ENCODE measurements around the gene ALG3.
A peak's percentile ranks its signal among the peaks of the same experiment; 100 is the strongest.

The ALG3 gene

GRCh38 chr3:184259878-184260723, 11.3 kb upstream of the ALG3 start:
- no peak for DNase-seq

GRCh38 chr3:184259396-184259877, 10.7 kb upstream of the ALG3 start:
- no peak for DNase-seq

DNA sequence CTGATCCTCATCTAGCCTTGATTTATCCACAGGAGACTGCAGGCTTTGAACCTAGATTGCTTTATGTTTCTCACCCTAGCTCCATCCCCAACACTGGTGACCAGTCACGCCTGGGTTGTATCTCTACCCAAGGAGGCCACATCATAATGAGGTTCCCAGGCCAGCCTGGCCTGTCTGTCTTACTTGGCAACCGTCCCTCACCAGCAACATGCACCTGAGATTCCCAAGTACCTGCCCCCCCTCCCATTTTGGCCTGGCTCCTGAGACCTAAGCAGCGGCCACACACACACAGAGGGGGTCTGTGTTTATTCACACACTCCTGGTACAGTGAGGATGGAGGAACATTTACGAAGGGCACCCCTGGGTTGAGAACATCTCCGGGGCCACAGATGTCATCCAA, 10.2 kb upstream of the ALG3 start:
- no peak for DNase-seq

DNA sequence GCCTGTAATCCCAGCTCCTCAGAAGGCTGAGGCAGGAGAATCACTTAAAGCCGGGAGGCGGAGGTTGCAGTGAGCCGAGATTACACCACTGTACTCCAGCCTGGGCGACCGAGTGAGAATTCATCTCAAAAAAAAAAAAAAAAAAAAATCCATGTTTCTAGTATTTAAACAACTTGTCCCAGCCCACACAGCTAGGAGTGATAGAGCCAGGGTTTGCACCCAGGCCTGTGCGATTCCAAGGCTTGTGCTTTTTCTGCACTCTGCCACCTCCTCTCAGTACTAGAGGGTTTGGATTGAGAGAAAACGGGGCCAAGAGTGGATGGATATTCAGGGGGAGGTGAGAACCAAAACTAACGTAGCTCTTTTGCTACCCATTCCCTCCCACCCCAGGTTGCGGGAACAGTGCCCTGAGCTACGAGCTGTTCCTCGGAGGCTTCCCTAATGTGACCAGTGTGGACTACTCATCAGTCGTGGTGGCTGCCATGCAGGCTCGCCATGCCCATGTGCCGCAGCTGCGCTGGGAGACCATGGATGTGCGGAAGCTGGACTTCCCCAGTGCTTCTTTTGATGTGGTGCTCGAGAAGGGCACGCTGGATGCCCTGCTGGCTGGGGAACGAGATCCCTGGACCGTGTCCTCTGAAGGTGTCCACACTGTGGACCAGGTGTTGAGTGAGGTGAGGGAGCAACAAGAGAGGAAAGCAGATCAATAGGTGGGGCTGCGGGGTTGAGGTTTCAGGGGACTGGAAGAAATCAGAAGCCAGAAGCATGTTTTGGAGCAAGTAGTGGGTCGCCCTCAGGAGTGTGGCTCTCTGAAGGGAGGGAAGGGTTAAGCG, 8.5 kb upstream of the ALG3 start:
- no peak for DNase-seq

- peak; percentile 45 for DNase-seq
These were observed 6.7 kb upstream of the ALG3 start for GRCh38 chr3:184255291-184256039.

DNA sequence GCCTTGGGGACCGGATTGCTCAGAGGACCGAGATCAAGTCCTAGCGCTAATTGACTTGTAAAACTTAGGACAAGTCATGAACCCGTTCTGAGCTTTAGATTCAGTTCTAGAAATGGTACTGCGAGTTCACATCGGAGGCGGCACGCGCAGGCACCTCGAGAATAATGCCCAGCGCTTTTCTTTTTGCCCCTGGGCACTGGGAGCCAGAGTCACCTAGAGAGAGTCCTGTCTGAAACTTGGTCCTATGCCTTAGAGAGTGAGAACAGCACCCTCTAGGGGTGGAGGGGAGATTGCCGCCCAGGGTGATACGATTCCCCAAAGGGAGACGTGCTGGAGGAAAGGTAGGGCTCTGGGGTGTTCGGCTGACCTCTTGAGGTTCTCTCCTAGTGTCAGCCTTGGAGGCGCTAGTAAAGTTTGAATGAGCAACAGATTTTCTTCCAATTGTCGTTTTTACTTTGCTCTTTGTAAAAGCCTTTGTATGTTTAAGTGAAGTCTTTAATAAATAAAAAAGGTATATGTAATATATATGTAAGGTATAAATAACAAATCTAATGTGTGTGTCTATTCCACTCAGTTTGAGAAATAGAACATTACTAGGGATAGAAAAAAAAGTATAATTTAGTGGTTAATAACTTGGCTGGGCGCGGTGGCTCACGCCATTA, 1.5 kb upstream of the ALG3 start:
- DNase-seq = peak; percentile 96

DNA sequence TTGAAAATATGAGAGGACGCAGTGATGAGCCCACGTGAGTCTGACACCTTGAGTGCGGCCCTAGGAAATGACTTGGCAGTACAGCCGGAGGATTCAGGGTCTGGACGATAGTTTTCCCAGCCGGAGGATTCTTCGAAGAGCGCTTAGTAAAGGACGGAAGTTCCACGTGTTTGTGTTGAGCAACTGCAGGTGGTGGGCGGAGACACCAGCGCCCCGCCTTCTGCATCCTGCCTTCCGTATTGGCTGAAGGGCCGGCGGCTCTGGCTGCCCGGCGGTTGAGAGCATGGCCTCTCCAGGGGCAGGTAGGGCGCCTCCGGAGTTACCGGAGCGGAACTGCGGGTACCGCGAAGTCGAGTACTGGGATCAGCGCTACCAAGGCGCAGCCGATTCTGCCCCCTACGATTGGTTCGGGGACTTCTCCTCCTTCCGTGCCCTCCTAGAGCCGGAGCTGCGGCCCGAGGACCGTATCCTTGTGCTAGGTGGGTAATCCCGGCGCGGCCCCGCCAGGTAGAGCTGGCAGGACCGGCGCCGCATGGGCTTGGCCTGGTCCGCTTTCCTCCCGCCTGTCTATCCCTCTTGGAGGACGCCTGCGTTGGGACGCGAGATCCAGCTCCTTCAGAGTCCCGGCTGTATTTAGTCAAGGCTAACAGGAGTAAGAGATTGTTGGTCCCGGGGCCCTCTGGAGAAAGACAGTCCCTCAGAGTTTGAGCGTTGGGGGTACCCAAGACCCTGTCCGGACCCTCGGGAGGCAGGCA, 827 bp upstream of the ALG3 start, which contains the start of gene EEF1AKMT4:
Gene EEF1AKMT4, plus strand, starts transcription at position 261 of the 755 bp plus-strand sequence. Its CDS starts 23 bp downstream, at position 284.
- DNase-seq = peak; percentile 99

DNA sequence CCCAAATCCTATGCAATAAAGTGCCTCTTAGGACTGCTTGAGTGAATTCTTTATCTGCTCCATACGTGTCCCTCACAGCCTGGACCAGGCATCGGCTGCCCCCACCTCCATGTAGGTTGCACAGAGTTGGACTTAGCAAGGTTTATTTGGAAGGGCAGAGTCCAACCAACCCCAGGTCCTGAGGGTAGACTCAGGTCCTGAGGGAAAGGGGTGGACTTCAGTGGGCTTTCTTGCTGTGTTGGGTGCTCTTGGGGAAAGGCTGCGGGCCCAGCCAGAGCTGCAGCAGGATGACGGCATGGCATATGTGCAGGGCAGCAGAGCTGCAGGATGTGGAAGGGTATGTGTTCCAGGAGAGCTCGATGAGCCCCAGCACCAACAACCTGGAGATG, 6.5 kb downstream of the ALG3 start:
- DNase-seq = no peak

DNA sequence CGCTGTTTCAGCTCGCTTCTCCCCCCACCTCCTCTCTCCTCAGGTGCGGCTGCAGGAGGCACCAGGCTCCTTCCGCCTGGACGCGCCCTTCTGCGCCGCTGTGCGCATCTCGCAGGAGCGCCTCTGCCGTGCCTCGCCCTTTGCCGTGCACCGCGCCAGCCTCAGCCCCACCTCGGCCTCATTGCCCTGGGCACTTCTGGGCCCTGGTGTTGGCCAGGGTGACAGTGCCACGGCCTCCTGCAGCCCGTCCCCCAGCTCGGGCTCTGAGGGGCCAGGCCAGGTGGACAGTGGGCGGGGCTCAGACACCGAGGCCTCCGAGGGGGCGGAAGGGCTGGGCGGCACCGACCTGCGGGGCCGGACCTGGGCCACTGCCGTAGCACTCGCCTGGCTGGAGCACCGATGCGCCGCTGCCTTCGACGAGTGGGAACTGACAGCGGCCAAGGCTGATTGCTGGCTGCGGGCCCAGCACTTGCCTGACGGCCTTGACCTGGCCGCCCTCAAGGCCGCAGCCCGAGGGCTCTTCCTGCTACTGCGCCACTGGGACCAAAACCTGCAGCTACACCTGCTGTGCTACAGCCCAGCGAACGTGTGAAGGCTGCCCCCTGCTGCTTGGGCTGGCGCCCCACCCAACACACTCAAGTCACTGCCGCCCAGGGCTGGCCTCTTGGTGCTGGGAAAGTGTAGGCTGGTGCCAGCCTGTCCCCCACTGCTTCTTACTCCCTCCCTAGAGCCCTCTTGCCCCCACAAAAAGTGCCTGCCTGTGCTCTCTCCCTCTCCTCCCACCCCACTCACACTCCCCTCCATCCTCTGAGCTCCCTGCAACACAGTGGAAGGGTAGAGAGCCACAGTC, 7.1 kb downstream of the ALG3 start:
- no peak for DNase-seq

DNA sequence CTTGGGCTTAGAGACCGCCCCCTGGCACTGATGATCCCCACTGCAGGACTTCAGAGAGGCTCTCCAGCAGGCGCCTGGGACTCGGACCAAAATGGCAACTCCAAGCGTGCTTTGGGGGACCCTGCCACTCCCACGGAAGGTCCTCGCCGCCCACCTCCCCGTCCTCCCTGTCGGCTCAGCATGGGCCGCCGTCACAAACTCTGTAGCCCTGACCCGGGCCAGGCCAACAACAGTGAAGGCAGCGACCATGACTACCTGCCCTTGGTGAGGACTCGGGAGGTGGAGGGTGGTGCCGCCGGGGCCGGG, 7.7 kb downstream of the ALG3 start:
- DNase-seq = no peak

DNA sequence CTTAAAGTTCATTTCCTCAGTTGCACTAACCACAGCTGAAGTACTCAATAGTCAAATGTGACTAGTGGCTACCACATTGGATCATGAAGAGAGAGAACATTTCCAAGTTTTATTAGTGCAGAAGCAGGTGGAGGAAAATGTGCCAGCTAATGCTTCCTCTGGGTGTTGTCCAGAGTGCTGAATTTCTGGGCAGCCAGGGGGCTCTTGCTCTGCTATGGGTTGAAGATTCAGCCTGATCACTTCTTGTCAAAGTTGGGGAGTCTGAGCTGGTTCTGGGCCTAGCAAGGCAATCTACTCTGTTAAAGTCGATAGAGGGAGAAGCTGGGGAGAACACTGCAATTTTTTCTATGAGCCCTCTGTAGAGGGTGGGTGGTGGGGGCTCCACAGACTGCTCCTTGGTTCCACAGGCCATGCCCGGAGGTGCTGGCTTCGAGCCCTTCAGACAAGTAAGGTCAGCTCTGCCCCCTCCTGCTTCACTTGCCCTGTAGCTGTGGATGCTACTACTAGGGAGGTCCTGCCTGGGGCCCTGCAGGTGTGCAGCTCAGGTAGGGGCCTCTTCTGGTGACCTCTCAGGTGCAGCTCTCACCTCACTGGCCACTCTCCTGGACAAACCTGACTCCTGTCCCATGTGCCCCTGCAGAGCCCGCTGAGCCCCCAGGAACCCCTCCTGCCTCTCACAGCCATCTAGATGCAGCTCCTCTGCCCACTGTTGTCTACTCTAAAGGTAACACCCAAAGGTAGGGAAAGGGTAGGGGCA, 8.2 kb downstream of the ALG3 start:
- DNase-seq = no peak

- no peak for DNase-seq
These were observed 9.1 kb downstream of the ALG3 start for GRCh38 chr3:184239708-184240107.

- DNase-seq = no peak
These were observed 9.5 kb downstream of the ALG3 start for GRCh38 chr3:184239221-184239620.

DNA sequence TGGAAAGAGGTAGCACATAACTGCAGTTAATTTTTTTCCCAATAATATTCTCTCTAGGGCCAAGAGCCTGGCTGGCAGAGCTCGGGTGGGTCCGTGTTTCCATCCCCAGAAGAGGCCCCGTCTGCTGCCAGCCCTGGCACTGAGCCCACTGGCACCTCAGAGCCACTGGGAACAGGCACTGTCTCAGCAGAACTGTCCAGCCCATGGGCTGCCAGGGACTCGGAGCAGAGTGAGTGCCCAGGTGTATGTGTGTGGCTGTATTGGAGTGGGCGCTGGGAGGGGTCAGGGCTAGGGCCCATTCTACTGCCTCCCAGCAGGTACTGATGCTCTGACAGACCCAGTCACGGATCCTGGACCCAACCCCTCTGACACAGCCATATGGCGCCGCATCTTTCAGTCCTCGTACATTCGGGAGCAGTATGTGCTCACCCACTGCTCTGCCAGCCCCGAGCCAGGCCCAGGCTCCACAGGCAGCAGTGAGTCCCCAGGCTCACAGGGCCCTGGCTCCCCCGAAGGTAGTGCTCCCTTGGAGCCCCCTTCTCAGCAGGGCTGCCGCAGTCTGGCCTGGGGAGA, 10.4 kb downstream of the ALG3 start:
- DNase-seq = no peak

- no peak for DNase-seq
These were observed 11.0 kb downstream of the ALG3 start for GRCh38 chr3:184237807-184238206.

GRCh38 chr3:184237211-184237610, 11.6 kb downstream of the ALG3 start:
- no peak for DNase-seq

- no peak for DNase-seq
These were observed 12.1 kb downstream of the ALG3 start for GRCh38 chr3:184236636-184237035.

- no peak for DNase-seq
These were observed 12.7 kb downstream of the ALG3 start for GRCh38 chr3:184236033-184236410.

- DNase-seq = no peak
These were observed 13.3 kb downstream of the ALG3 start for GRCh38 chr3:184235381-184236032.
